WTC11 (cell line): ENCODE data around the gene LAMA3. TPM values are rescaled to one million over a fixed set of nuclear protein-coding genes. Genes with fewer than 3 reads are reported as not detected.

Experiments
- ATAC-seq: fragments of 200-7000 bp; cut with Tn5 transposase; 2 replicates; pipeline ENCODE4 v1.10.0; 2021; ENCODE audit warnings: mild to moderate bottlenecking, moderate library complexity
- CTCF ChIA-PET: fragments of 300-600 bp; sonication (Branson Sonifier 250); formaldehyde crosslinking; loops from one replicate; lab custom pipeline; 2021; ENCODE audit warnings: antibody characterized with exemption; lab: Charles Lee
- POLR2A ChIA-PET: fragments of 350-600 bp; sonication (Branson Sonifier 250); formaldehyde crosslinking; loops from one replicate; lab custom pipeline; 2021; ENCODE audit warnings: antibody characterized with exemption; lab: Charles Lee
- DNase-seq: peaks from one replicate; pipeline ENCODE4 v3.0.0; 2021; ENCODE audit warnings: low spot score
- H3K27ac Mint-ChIP-seq: 2 replicates; pipeline ENCODE4 v1.8.0; 2021; ENCODE audit warnings: mixed read lengths
- H3K27me3 Mint-ChIP-seq: 2 replicates; pipeline ENCODE4 v1.8.0; 2021; ENCODE audit warnings: low read depth, mild to moderate bottlenecking, moderate library complexity, mixed read lengths
- H3K36me3 Mint-ChIP-seq: 2 replicates; pipeline ENCODE4 v1.8.0; 2021; ENCODE audit warnings: mixed read lengths
- H3K4me1 Mint-ChIP-seq: 2 replicates; pipeline ENCODE4 v1.8.0; 2022; ENCODE audit warnings: mixed read lengths
- H3K4me3 Mint-ChIP-seq: 2 replicates; pipeline ENCODE4 v1.8.0; 2021; ENCODE audit warnings: mild to moderate bottlenecking, moderate library complexity, mixed read lengths
- H3K9me3 Mint-ChIP-seq: 2 replicates; pipeline ENCODE4 v1.8.0; 2021; ENCODE audit warnings: mixed read lengths
- CREB1 ChIP-seq: sonication (generic); formaldehyde crosslinking; IDR thresholded peaks from 2 replicates; pipeline ENCODE4 v1.8.0; 2023; ENCODE audit warnings: mild to moderate bottlenecking, missing genetic modification reagents
- E2F1 ChIP-seq: sonication (generic); formaldehyde crosslinking; IDR thresholded peaks from 2 replicates; pipeline ENCODE4 v1.8.0; 2022; ENCODE audit warnings: mild to moderate bottlenecking, missing genetic modification reagents
- ESRRA ChIP-seq: sonication (generic); formaldehyde crosslinking; IDR thresholded peaks from 2 replicates; pipeline ENCODE4 v1.8.1; 2022; ENCODE audit warnings: mild to moderate bottlenecking, missing genetic modification reagents, borderline replicate concordance
- FOXJ3 ChIP-seq: sonication (generic); formaldehyde crosslinking; IDR thresholded peaks from 2 replicates; pipeline ENCODE4 v1.9.0; 2021; ENCODE audit warnings: missing genetic modification reagents, mild to moderate bottlenecking, borderline replicate concordance
- FOXP4 ChIP-seq: sonication (generic); formaldehyde crosslinking; IDR thresholded peaks from 2 replicates; pipeline ENCODE4 v1.8.0; 2022; ENCODE audit warnings: mild to moderate bottlenecking, missing genetic modification reagents
- IRF2 ChIP-seq: sonication (generic); formaldehyde crosslinking; IDR thresholded peaks from 2 replicates; pipeline ENCODE4 v1.8.0; 2022; ENCODE audit warnings: low read depth, missing genetic modification reagents, borderline replicate concordance
- JUN ChIP-seq: sonication (generic); formaldehyde crosslinking; IDR thresholded peaks from 2 replicates; pipeline ENCODE4 v1.8.0; 2023; ENCODE audit warnings: mild to moderate bottlenecking, missing genetic modification reagents
- KAT7 ChIP-seq: sonication (generic); formaldehyde crosslinking; IDR thresholded peaks from 2 replicates; pipeline ENCODE4 v1.8.1; 2023; ENCODE audit warnings: missing genetic modification reagents, mild to moderate bottlenecking, borderline replicate concordance
- MAX ChIP-seq: sonication (generic); formaldehyde crosslinking; IDR thresholded peaks from 2 replicates; pipeline ENCODE4 v1.8.0; 2022; ENCODE audit warnings: mild to moderate bottlenecking, missing genetic modification reagents
- MXD4 ChIP-seq: fragments of 250-450 bp; sonication (Bioruptor Pico); IDR thresholded peaks from 2 replicates; pipeline ENCODE4 v1.8.0; 2021; ENCODE audit warnings: mild to moderate bottlenecking, moderate library complexity, borderline replicate concordance
- MYBL2 ChIP-seq: sonication (generic); formaldehyde crosslinking; IDR thresholded peaks from 2 replicates; pipeline ENCODE4 v1.8.1; 2023; ENCODE audit warnings: mild to moderate bottlenecking, moderate library complexity, missing genetic modification reagents
- NR2C2 ChIP-seq: sonication (generic); formaldehyde crosslinking; IDR thresholded peaks from 2 replicates; pipeline ENCODE4 v1.8.0; 2022; ENCODE audit warnings: mild to moderate bottlenecking, missing genetic modification reagents
- PRRX2 ChIP-seq: fragments of 250-450 bp; sonication (Bioruptor Pico); IDR thresholded peaks from 2 replicates; pipeline ENCODE4 v1.8.0; 2021; ENCODE audit warnings: mild to moderate bottlenecking
- RORB ChIP-seq: fragments of 250-450 bp; sonication (Bioruptor Pico); IDR thresholded peaks from 2 replicates; pipeline ENCODE4 v1.9.0; 2021; ENCODE audit warnings: mild to moderate bottlenecking
- TCF7 ChIP-seq: sonication (generic); formaldehyde crosslinking; IDR thresholded peaks from 2 replicates; pipeline ENCODE4 v1.8.0; 2022; ENCODE audit warnings: mild to moderate bottlenecking, low read depth, missing genetic modification reagents, moderate library complexity
- TEAD1 ChIP-seq: sonication (generic); formaldehyde crosslinking; IDR thresholded peaks from 2 replicates; pipeline ENCODE4 v1.8.0; 2022; ENCODE audit warnings: mild to moderate bottlenecking, missing genetic modification reagents
- TP53 ChIP-seq: sonication (generic); formaldehyde crosslinking; IDR thresholded peaks from 2 replicates; pipeline ENCODE4 v1.8.1; 2023; ENCODE audit warnings: mild to moderate bottlenecking, missing genetic modification reagents
- ZNF219 ChIP-seq: sonication (generic); formaldehyde crosslinking; IDR thresholded peaks from 2 replicates; pipeline ENCODE4 v1.8.0; 2023; ENCODE audit warnings: missing genetic modification reagents, mild to moderate bottlenecking, borderline replicate concordance
- ZNF263 ChIP-seq: sonication (generic); formaldehyde crosslinking; IDR thresholded peaks from 2 replicates; pipeline ENCODE4 v1.8.1; 2022; ENCODE audit warnings: low read depth, mild to moderate bottlenecking, moderate library complexity, missing genetic modification reagents
- ZNF671 ChIP-seq: fragments of 250-450 bp; sonication (Bioruptor Pico); IDR thresholded peaks from 2 replicates; pipeline ENCODE4 v1.8.0; 2021; ENCODE audit warnings: mild to moderate bottlenecking
- total RNA-seq: library from RNA; stranded (reverse); gene quantifications from 3 replicates; pipeline ENCODE4 v1.2.3, GENCODE V29; 2021
- TF ChIP-seq, protein P1 (sequence below): sonication (generic); formaldehyde crosslinking; IDR thresholded peaks from 2 replicates; pipeline ENCODE4 v1.8.1; 2023; ENCODE audit warnings: mild to moderate bottlenecking, missing genetic modification reagents, moderate library complexity
- TF ChIP-seq, protein P2 (sequence below): fragments of 250-450 bp; sonication (Bioruptor Pico); IDR thresholded peaks from 2 replicates; pipeline ENCODE4 v1.9.0; 2021; ENCODE audit warnings: moderate library complexity, mild to moderate bottlenecking, inconsistent platforms, borderline replicate concordance
- TF ChIP-seq, protein P3 (sequence below): sonication (generic); formaldehyde crosslinking; IDR thresholded peaks from 2 replicates; pipeline ENCODE4 v1.8.0; 2022; ENCODE audit warnings: missing genetic modification reagents

The LAMA3 gene
- total RNA-seq, 1 experiment from 2014 or later = 0.83 TPM

DNA sequence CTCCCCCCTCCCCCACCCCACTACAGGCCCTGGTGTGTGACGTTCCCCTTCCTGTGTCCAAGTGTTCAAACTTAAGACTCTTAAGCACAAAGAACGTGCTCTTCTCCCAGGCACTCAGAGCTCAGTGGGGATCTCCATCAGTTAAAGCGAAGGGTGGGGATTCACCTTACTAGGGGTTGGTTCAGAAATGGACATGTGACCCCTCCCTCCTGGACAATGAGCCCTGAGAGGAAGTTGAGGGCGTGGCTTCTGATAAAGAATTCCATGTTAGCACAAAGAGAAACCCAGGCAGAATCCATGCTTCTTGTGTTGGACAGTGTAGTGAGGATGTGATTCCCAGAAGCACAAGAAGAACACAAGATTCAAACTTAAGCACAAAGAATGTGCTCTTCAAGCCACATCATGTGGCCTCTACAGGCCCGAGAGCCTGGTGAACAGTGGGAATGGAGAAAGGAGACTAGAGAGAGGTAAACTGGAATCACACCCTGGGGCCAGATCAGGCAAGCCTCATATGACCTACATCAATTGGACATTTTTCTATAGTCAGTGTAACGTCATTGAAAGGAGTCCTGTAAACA lies 247.2 kb downstream of the LAMA3 start:
- no peaks in the 10 kb centered on the region for H3K27me3 Mint-ChIP-seq
- CTCF ChIA-PET = no interaction called here
- no peaks in the 10 kb centered on the region for H3K36me3 Mint-ChIP-seq
- H3K4me3 Mint-ChIP-seq = no peak overlapping the region
- TF ChIP-seq, protein P1, sequence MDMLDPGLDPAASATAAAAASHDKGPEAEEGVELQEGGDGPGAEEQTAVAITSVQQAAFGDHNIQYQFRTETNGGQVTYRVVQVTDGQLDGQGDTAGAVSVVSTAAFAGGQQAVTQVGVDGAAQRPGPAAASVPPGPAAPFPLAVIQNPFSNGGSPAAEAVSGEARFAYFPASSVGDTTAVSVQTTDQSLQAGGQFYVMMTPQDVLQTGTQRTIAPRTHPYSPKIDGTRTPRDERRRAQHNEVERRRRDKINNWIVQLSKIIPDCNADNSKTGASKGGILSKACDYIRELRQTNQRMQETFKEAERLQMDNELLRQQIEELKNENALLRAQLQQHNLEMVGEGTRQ (CRISPR knock-in tag) = peak; percentile 32; the same call in 1 of the 2 replicates
- no peak for TF ChIP-seq JUN (CRISPR knock-in tag)
- TF ChIP-seq, all 79 proteins: peak for 1
- ATAC-seq = no peak
- peaks cover 10% of the 10 kb centered on the region for H3K4me1 Mint-ChIP-seq
- POLR2A ChIA-PET = no interaction called here
- no peak for DNase-seq
- no peaks in the 10 kb centered on the region for H3K9me3 Mint-ChIP-seq
- no peak overlapping the region for H3K27ac Mint-ChIP-seq

GRCh38 chr18:23938043-23938756 lies 248.9 kb downstream of the LAMA3 start:
- H3K36me3 Mint-ChIP-seq = no peaks in the 10 kb centered on the region
- no peak for DNase-seq
- H3K27me3 Mint-ChIP-seq = no peaks in the 10 kb centered on the region
- TF ChIP-seq ZNF263 (no peak), E2F1 (CRISPR knock-in tag) (no peak), NR2C2 (CRISPR knock-in tag) (no peak)
- no peak overlapping the region; the same call in 1 of the 2 replicates for H3K27ac Mint-ChIP-seq
- H3K4me1 Mint-ChIP-seq = peaks cover 15% of the 10 kb centered on the region
- no peak overlapping the region for H3K4me3 Mint-ChIP-seq
- peak; percentile 71 for ATAC-seq
- ChIA-PET POLR2A (no interaction called here), CTCF (no interaction called here)
- H3K9me3 Mint-ChIP-seq = no peaks in the 10 kb centered on the region

DNA sequence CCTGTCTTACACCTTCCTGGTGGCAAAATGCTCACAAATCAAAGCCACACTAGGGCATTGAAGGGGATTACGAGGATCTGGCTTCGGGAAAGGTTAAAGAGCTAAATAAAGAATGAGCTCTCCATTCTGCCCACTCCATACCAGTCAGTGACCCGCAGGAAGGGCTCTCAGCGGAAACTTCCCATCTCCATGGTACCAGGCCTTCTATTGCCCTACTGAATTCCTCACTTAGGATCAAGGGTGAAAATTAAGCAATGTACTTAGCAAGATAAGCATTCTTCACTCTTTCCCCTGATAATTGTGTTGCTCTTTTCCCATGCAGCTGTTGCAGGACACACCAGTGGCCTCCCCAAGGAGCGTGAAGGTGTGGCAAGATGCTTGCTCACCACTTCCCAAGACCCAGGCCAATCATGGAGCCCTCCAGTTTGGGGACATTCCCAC lies 249.7 kb downstream of the LAMA3 start:
- Mint-ChIP-seq H3K4me1 (peaks cover 16% of the 10 kb centered on the region), H3K4me3 (no peak overlapping the region), H3K27me3 (no peaks in the 10 kb centered on the region), H3K36me3 (no peaks in the 10 kb centered on the region), H3K9me3 (no peaks in the 10 kb centered on the region), H3K27ac (no peak overlapping the region)
- ChIA-PET CTCF (no interaction called here), POLR2A (no interaction called here)
- DNase-seq (no peak), ATAC-seq (no peak)
- TF ChIP-seq TCF7 (CRISPR knock-in tag) (no peak), PRRX2 (no peak), KAT7 (CRISPR knock-in tag) (no peak), ZNF263 (no peak), ESRRA (CRISPR knock-in tag) (no peak), ZNF219 (CRISPR knock-in tag) (no peak), RORB (CRISPR knock-in tag) (no peak), ZNF671 (CRISPR knock-in tag) (no peak), MYBL2 (CRISPR knock-in tag) (no peak), TEAD1 (CRISPR knock-in tag) (no peak), FOXP4 (CRISPR knock-in tag) (no peak), TP53 (CRISPR knock-in tag) (no peak), MAX (CRISPR knock-in tag) (no peak), CREB1 (CRISPR knock-in tag) (no peak), MXD4 (no peak), FOXJ3 (CRISPR knock-in tag) (no peak), IRF2 (CRISPR knock-in tag) (no peak)
- TF ChIP-seq, protein P2, sequence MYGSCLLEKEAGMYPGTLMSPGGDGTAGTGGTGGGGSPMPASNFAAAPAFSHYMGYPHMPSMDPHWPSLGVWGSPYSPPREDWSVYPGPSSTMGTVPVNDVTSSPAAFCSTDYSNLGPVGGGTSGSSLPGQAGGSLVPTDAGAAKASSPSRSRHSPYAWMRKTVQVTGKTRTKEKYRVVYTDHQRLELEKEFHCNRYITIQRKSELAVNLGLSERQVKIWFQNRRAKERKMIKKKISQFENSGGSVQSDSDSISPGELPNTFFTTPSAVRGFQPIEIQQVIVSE (CRISPR knock-in tag) = no peak
- TF ChIP-seq, protein P3, sequence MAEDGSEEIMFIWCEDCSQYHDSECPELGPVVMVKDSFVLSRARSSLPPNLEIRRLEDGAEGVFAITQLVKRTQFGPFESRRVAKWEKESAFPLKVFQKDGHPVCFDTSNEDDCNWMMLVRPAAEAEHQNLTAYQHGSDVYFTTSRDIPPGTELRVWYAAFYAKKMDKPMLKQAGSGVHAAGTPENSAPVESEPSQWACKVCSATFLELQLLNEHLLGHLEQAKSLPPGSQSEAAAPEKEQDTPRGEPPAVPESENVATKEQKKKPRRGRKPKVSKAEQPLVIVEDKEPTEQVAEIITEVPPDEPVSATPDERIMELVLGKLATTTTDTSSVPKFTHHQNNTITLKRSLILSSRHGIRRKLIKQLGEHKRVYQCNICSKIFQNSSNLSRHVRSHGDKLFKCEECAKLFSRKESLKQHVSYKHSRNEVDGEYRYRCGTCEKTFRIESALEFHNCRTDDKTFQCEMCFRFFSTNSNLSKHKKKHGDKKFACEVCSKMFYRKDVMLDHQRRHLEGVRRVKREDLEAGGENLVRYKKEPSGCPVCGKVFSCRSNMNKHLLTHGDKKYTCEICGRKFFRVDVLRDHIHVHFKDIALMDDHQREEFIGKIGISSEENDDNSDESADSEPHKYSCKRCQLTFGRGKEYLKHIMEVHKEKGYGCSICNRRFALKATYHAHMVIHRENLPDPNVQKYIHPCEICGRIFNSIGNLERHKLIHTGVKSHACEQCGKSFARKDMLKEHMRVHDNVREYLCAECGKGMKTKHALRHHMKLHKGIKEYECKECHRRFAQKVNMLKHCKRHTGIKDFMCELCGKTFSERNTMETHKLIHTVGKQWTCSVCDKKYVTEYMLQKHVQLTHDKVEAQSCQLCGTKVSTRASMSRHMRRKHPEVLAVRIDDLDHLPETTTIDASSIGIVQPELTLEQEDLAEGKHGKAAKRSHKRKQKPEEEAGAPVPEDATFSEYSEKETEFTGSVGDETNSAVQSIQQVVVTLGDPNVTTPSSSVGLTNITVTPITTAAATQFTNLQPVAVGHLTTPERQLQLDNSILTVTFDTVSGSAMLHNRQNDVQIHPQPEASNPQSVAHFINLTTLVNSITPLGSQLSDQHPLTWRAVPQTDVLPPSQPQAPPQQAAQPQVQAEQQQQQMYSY (CRISPR knock-in tag) = no peak
